NCI-H526 treated with DMSO at 0.1 percent for 48 hours (cell line): Measurements from ENCODE around the gene PEX14.

ENCODE experiments used
- DNase-seq: peaks from one replicate; lab custom pipeline; 2025; lab: John Stamatoyannopoulos, UW

The PEX14 gene

DNA sequence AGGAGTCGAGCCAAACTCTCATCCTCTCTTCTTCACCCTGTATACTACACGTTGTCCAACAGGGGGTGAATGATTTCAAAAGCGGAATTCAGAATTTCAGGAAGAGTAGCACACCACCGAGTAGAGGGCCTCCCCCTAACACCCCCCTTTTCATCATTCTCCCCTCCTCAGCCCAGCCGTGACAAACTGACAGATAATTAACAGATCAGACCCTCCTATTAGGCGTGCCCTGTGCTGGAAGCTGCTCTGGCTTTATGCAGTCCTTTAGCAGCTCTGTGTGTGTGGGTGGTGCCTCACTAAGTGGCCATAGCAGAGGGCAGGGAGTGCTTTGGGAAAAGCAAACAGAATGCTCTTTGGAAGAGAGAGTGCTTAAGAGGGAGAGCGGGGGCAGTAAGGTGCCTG is 44.3 kb downstream of the PEX14 start:
- peak; percentile 8 for DNase-seq

DNA sequence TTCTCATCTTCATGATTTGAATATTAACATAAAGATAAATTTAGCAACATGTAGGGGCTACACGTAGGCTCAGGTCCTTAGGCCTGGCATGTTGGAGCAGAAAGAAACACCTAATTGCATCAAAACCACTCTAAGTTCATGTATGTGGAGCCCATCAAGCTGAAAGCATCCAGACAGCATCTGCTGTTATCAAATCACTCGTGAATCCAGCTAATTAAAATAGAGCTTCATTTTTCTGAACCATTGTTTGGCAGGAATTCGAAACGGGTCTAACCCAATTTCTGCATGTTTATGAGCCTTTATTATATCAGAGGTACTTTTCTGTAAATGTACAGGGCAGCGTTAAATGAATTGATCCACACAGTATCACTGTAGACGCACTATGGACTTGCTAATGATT is 45.7 kb downstream of the PEX14 start:
- no peak for DNase-seq

DNA sequence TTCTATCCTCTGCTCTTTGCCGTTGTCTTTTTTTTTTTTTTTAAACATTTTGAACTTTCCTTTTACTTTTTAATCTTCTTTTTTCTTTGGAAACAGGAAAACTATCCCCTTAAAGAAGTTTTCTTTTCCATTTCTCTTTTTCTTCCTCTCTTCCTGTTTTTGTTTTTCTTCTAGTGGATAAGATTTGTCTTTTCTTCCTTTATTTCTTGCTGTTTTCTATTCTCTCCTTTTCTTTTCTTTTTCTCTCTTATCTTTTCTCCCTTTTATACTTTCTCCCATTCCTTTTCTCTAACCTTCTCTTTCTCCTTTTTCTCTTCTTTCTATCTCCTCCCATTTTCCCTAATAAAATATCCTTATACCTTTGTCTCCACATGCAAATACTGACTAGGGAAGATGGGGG is 46.2 kb downstream of the PEX14 start:
- DNase-seq = no peak

DNA sequence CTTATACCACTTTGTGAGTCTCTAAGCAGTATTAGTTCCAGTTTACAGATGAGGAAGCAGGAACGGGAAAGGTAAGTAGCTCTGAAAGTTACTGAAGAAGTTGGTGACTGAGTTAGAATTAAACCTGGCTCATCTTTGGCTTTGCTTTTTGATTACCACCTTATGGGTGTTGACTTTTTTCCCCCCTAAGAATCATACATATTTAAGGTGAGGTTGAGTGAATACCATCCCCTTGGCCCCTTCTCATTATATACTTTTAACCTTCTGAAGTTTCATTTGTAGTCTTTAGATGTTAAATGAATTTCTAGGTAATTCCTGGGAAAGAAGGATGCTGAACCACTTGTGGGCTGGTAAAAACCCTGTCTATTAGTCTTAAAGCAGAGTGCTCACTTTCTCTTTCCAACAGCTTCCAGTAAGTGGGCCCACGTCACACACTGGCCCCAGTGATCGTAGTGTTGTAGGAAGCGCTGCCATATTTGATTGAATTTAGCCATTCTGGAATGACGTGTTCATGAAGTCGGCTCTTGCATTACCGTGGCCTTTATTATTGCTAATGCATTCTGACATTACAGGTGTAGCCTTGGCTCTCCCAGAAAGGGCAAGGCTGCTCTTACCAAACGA is 46.9 kb downstream of the PEX14 start:
- no peak for DNase-seq

DNA sequence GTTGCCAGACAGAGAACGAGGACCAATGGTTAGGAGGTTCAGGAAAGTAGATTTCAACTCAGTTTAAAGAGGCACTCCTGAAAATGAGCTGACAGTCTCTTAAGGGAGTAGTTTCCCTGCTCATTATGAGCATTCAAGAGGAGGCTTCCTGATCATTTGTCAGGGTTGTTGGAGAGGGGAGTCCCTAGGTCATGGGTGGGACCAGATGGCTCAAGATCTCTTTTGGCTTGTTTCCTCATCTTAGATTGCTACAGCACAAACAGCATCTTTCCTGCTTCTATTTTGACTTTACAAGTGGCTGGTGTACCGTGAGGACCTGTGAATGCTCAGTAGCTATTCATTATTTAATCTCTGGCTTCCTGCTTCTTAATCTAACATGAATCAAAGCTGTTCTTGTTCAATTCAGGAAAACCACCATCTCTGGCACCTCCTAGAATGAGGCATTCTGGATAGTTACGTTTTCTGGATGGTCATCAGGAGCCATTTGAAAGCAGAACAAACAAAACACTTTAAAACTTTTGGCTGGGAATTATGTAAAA is 47.6 kb downstream of the PEX14 start:
- DNase-seq = no peak

DNA sequence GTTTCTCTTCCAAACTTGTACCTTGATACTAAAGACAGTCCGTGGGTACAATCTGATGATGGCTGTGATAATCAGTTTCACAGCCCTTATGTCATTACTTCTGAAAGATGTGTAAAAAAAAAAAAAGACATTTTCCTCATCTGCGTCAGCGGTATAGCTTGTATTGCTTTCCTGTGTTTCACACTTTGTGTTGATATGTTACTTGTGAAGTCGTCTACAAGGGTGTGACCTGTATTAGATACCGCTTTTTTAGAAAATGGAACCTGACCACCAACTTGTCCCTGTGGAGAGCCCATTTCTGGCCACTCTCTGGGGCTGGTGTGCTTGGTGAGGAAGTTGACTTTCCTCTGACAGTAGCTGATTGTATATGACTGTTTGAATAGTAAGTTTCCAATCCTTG is 50.5 kb downstream of the PEX14 start:
- DNase-seq = no peak

DNA sequence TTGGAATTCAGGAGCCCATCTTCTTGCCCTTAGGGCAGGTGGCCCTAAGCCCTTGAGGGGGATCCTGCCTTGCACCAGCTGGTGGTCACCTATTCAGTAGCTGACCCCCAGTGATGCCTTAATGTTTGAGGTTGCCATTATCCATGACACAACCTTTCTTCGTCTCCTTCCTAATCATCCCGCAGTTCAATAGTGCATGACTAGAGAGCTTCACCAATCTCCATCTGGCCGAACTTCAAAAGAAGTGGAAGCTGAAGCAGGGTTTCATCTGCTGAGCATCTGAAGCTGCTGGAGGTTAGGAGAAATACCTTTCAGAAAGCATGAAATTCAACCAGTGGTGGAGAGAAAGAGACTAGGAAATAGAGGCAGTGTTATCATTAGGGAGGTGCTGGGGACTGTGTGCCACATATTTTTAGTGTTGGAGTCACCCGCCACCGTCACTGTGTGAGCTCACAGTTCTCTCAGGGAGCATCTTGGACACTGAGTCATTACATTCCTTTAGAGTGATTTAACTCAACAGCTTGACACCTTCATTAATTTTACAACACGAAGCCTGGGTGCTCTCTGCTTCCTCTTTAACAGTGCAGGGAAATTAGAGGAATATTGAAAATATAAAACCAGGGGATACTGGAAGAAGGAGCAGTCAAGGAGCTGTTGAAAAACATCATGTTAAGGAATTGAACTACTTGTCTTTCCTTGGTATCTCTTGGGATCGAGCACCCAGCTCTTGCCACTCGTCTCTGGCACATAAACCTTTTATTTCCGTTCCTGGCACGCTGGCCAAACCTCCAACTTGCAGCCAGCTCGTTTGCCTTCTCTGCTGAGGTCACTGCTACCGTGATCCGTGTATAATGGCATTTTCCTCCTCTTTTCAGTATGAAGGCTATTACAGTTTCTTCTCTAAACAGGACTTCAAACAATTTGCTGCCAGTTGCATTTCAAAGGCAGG is 53.6 kb downstream of the PEX14 start:
- DNase-seq = no peak

DNA sequence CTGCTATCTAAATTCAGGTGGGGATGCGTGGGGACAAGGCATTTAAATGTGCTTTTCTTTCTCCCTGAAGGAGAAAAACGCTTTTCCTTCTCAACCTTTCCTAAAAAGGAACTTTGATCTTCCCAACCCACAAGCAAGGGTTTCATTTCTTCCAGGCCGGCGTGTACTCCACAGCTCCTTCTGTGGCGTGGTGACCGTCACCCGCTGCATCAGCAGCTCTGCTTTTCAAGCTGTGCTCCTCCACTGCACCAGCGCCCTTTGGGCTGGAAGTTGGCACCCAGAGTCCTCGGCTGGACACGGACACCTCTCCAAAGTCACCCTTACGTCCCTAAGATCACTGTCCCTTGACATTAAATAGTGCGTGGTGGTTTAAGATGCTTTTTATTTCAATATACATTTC is 54.3 kb downstream of the PEX14 start:
- DNase-seq = no peak

DNA sequence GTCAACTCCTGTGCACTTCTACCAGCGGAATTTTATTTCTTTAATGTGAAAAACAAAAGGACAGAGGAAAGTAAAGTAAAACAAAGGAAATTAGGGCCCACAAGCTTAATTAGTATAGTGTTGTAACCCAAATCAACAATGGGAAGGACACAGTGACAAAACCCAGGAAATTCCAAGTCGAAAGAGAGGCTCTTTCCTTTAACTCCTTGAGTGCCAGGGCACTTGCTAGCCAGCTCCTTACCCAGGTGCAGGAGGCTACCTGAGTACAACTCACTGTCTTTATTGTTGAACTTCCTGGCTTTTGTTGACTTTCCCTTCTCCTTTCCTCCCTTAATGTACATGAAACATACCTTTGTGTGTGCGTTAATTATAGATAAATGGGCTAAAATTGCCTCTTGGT is 55.0 kb downstream of the PEX14 start:
- DNase-seq = no peak

DNA sequence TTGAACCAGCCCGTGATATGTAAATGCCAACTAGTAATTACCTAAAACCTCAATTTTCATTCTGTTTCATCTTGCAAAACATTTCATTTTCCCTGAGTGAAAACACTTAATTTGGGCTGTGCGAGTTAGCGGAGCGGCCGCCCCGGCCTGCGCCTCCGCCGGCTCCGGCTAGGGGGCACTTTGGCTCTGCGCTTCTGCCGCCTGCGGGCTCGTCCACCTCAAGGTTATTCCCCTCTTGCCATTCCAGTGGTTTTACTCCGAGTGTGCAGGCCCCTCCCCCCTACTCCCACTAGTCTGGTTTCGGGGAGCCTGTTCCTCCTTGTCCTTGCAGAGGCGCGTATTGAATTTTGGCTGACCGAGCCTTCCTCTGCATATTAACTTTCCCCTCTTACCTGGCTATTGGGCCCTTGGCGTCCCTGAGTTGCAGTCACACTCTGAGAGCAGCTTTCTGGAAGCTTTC is 55.6 kb downstream of the PEX14 start:
- DNase-seq = peak; percentile 19

DNA sequence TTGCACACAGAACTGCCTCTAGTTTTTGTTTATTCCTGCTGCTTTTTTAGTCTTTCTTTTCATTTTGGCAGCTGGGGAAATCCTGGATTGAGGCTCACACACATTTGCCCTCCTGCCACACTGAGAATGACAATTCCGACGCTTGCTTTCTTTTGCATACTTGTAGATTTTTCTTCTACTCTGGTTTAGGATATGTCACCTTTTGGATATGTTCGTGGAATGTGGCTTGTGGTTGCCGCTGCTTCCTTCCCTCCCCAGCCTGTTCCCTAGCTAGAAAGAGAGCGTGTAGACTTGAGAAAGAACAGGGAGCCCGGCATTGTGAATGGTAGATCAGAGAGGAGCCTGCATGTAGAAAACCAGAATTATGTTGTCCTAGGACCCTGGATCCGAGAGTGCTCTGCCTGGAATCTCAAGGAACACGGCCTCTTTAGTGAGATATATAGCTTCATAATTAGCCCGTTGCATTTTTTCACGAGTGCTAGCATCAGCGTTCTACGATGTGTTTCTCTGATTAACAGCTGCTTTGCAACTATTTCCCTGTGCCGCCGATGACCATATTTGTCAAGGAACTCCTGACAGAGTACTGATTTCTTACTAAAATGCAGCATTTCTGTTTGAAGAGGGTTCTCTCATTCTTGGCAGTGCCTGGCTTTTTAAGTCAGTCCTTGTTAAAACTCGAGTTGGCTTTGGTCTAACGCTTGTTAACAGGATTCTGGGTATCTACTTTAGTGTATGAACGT is 56.2 kb downstream of the PEX14 start:
- DNase-seq = no peak

DNA sequence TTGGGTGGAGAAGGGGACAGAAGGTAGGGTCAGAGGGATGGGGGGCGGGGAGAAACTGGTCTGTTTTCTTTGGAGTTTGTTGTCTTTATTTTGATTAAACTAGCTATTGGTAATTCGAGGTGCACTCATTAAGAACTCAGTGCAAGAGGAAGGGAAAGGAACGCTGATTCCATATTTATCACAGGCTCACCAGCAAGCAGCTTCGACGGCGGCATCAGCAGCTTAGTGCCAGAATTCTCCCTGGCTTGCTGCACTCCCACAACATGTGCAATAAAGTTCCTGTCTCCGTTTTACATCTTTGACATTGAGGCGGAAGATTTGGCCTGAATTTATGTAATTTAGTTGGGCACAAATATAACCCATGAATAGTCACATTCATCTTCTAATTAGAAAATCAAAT is 57.6 kb downstream of the PEX14 start:
- no peak for DNase-seq

DNA sequence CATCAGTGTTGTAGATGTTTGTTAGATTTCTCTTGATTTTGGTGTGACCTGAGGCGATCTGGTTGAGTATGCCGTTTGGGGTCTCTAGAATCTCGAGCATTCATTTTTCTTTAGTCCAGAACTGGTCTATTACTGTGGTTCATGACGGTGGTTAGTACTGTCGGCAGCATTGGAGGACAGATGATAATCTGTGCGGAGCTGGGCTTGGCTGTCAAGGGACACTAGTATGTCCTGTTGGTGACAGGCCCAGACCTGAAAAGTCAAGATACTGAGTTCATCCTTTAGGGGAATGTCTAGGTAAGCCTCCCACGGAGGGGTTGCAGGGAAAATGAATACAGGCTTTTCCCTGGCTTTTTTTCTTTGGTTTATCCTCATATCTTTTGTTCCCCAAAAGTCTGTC is 59.8 kb downstream of the PEX14 start:
- no peak for DNase-seq

DNA sequence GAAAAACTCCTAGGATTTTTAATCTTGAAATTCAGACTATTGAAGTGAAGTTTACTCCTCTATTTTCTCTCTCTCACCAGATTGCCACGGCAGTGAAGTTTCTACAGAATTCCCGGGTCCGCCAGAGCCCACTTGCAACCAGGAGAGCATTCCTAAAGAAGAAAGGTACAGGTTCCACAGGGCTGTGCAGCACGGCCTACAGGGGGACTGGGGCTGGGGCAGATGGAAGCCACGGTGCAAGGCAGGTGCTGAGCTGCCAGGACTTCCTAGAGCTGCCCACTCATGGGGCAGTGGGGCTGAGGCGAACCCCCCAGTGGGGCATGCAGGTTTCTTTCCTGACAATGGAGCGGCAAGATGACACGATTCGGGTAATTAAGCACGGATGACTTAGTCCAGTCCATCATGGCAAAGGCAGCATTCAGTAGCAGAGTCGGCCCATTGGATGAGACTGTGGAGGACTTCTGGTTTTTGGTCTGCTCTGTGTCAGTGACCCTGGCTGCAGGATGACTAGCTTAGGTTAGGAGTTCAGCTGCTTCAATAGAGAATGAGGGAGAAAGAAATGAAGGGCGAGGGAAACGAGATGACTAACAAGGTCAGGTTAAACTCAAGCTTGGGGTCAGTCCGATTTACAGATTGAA is 61.5 kb downstream of the PEX14 start:
- DNase-seq = no peak

DNA sequence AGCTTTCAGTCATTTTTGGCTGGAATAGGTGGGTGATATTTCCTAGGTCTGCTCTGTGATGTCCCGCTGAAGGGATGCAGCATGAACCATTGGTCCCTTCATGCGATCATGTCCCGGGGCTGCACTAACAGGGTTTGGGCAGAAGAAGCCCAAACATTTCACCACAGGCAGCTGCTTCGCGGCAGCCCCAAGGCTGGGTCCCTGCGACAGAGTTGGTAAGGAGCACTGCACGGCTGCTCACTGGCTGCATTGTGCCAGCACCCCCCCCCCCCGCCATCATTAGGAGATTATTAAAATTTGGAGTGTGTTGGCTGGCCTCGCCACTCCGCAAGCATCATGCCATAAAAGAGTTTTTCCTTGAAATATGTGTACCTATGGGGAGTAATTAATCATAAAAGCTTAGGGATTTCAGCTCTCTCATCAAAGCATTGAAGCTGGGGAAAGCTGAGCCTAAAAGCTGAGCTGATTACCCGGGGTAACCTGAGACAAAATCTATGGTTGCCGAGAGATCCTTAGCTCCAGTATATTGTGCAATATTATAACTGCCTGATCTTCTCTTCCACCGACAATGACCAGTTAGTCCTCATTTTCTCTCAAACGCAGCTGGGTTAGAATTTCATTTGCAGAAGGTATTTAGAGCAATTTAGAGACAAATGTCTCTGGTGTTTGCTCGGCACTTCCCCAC is 62.5 kb downstream of the PEX14 start:
- DNase-seq = no peak

DNA sequence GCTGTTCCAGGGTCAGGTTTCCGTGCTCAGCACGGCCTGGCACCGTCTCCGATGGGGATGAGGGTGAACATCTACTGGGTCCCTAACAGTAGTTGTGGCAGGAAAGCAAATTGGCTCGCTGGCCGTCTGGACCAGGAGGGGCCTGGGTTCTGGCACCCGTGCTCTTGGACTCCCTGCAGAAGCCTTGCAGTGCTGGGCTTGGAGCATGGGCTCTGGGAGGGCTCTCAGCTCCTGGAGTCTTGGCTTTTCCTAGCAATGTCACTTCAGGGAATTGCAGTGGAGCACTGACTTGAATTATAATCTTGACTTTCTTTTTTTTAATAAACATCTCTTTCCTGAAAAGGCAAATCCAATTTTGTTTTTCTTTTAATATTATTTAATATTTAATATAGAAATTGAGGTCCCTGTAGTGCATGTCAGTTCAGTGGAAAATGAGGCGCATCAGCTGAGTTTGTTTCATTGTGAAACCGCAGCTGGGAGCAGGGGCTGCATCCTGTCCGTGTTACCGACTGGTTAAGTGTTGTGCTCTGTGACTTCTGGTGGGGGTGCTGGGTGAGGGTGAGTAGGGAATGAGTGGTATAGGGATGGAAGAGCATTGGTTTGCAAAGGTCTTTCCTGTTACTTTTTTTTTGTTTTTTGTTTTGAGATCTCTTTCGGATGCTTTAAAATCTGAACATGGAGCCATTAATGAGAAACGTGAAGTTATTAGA is 64.1 kb downstream of the PEX14 start:
- DNase-seq = no peak

DNA sequence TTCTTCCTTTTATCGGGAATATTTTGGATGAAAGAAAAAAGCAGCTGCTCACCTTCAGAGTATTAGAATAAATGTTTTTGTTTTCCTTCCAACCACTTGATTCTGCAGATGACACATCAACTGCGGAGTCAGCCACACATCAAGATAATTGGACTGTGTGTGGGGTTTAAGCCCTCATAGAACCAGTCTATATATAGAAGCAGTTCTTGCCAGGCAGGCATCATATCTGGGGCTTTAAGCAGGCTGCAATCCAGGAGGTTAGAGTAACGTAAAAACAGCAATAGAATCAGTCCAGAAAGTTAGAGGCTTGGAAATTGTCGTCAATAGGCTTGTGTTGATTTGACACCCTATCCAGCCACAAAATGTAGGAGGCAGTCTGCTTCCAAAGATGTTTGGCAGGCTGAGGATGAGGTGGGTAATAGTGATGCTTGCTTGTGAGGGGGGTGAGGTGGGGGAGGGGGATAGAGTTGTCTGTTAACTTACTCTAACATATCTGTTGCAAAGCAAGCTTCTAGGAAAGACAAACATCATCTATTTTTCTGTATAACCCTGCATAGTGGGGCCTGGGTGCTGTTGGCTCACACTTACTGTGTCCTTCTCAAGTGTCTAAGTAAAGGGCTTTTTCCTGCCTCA is 64.8 kb downstream of the PEX14 start:
- no peak for DNase-seq

DNA sequence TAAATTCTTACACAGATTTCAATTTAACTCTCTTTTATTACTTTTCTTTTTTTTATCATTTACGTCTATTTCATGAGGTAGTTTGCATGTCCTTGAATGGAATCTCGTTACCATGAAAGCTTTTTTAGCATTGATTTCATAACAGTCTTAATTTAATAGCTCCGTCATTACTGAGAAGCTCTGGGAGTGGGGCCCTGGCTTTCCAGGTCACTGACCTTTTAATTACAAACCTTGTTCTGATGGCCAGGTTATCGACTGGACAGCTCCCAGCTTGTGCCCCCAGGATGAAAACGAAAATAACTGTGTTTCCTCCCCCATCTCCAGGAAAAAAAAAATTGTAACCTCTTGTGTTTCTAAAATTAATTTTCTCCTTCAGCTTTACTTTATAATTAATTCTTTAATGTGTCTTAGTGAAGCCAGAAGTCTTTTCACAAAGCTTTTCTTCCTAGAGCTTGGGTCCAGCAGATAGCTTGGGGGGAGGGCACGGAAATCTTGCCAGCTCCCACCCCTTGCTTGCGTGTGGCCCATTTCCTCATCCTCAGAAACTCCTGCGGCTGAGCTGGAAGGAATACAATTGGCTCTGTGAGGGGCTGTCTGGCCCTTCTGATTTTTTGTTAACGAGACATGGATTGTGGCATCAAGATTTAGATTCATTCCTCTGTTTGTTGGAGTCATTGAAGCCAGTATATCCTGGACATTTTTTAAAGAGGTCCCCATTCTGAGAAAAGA is 65.7 kb downstream of the PEX14 start:
- no peak for DNase-seq

DNA sequence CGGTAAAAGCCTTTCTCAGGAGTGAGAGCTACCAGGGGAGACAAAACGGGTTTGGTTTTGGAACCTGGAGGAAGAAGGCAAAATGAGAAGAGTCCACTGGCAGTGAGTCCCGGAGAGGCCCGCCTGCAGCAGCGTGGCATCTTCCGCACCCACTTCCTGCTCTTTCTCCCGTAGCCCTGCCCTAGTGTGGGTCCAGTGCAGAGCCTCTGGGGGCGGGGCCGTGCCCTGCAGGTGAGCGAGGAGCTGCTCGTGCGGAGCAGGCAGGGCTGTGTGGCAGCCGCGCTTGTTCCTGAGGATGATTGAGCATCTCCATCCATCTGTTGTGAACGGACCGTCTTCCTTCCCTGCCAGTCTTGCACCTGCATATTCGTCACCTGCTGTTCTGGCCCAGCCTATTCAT is 66.5 kb downstream of the PEX14 start:
- DNase-seq = no peak

DNA sequence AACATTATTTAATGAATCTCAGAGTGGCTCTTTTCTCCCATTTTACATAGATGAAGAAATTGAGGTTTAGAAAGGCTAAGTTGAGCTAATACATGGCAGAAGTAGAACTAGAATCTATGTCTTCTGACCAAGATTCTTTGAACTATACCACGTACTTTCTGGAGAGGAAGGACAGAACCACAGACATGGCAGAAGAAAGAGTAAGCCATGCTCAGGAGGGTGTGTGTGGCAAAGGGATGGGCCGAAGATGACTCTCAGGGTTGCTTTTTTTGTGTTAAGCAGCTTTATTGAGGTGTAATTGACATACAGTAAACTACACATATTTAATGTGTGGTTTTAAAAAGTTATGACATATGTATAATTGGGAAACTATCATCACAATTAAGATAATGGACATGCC is 69.5 kb downstream of the PEX14 start:
- DNase-seq = no peak
